IPS-18a (cell line): ENCODE measurements around the gene RASGRF1.

Source experiments
- H3K27ac ChIP-seq: one replicate; pipeline ENCODE4 v1.5.1; 2013; ENCODE audit warnings: low read length
- H3K27me3 ChIP-seq: one replicate; pipeline ENCODE4 v1.6.1; 2013; ENCODE audit warnings: mild to moderate bottlenecking, low read length; ENCODE audit not compliant: control insufficient read depth, insufficient read depth
- H3K36me3 ChIP-seq: one replicate; pipeline ENCODE4 v1.6.1; 2013; ENCODE audit warnings: low read depth, low read length; ENCODE audit not compliant: control insufficient read depth
- H3K4me1 ChIP-seq: one replicate; pipeline ENCODE4 v1.6.1; 2013; ENCODE audit warnings: low read depth, low read length; ENCODE audit not compliant: control insufficient read depth
- H3K4me3 ChIP-seq: one replicate; pipeline ENCODE4 v1.5.1; 2013; ENCODE audit warnings: low read length
- H3K9ac ChIP-seq: one replicate; pipeline ENCODE4 v1.6.1; 2013; ENCODE audit warnings: mild to moderate bottlenecking, low read length, moderate library complexity
- H3K9me3 ChIP-seq: one replicate; pipeline ENCODE4 v1.6.1; 2013; ENCODE audit warnings: low read depth, low read length; ENCODE audit not compliant: control insufficient read depth

Gene RASGRF1

GRCh38 chr15:78991476-78991875, 99.1 kb downstream of the RASGRF1 start:
- peaks cover 6% of the 10 kb centered on the region for H3K4me1 ChIP-seq
- H3K4me3 ChIP-seq: no peak overlapping the region
- no peaks in the 10 kb centered on the region for H3K36me3 ChIP-seq
- H3K9ac ChIP-seq: no peak overlapping the region
- H3K27ac ChIP-seq: no peak overlapping the region
- H3K9me3 ChIP-seq: no peaks in the 10 kb centered on the region
- no peaks in the 10 kb centered on the region for H3K27me3 ChIP-seq

GRCh38 chr15:78990278-78990677, 100.3 kb downstream of the RASGRF1 start:
- no peaks in the 10 kb centered on the region for H3K36me3 ChIP-seq
- H3K4me3 ChIP-seq: no peak overlapping the region
- H3K9ac ChIP-seq: no peak overlapping the region
- H3K9me3 ChIP-seq: no peaks in the 10 kb centered on the region
- H3K27me3 ChIP-seq: no peaks in the 10 kb centered on the region
- peaks cover 6% of the 10 kb centered on the region for H3K4me1 ChIP-seq
- H3K27ac ChIP-seq: no peak overlapping the region

- Histone ChIP-seq H3K9ac (no peak overlapping the region), H3K4me3 (no peak overlapping the region), H3K36me3 (no peaks in the 10 kb centered on the region), H3K27ac (no peak overlapping the region), H3K27me3 (no peaks in the 10 kb centered on the region), H3K4me1 (peaks cover 6% of the 10 kb centered on the region), H3K9me3 (no peaks in the 10 kb centered on the region)
These were observed 100.8 kb downstream of the RASGRF1 start for GRCh38 chr15:78989701-78990240.

- H3K27ac ChIP-seq: no peak overlapping the region
- no peak overlapping the region for H3K9ac ChIP-seq
These were observed 102.1 kb downstream of the RASGRF1 start for GRCh38 chr15:78988361-78988911.

GRCh38 chr15:78987556-78988360, 102.8 kb downstream of the RASGRF1 start:
- Histone ChIP-seq H3K27me3 (no peaks in the 10 kb centered on the region), H3K4me1 (no peaks in the 10 kb centered on the region), H3K9me3 (no peaks in the 10 kb centered on the region), H3K36me3 (no peaks in the 10 kb centered on the region), H3K4me3 (no peak overlapping the region), H3K9ac (no peak overlapping the region), H3K27ac (no peak overlapping the region)

More at GRCh38 chr15:78988361-78988911, 102.1 kb downstream of the RASGRF1 start:
- H3K9me3 ChIP-seq: no peaks in the 10 kb centered on the region
- H3K36me3 ChIP-seq: no peaks in the 10 kb centered on the region
- H3K27me3 ChIP-seq: no peaks in the 10 kb centered on the region
- no peak overlapping the region for H3K4me3 ChIP-seq
- no peaks in the 10 kb centered on the region for H3K4me1 ChIP-seq

- no peaks in the 10 kb centered on the region for H3K36me3 ChIP-seq
- H3K4me1 ChIP-seq: no peaks in the 10 kb centered on the region
- H3K9me3 ChIP-seq: no peaks in the 10 kb centered on the region
- H3K9ac ChIP-seq: no peak overlapping the region
- H3K27me3 ChIP-seq: no peaks in the 10 kb centered on the region
- H3K27ac ChIP-seq: no peak overlapping the region
- no peak overlapping the region for H3K4me3 ChIP-seq
These were observed 104.6 kb downstream of the RASGRF1 start for GRCh38 chr15:78985859-78986475.

GRCh38 chr15:78984041-78984440, 106.5 kb downstream of the RASGRF1 start:
- Histone ChIP-seq H3K4me3 (no peak overlapping the region), H3K9me3 (no peaks in the 10 kb centered on the region), H3K36me3 (no peaks in the 10 kb centered on the region), H3K4me1 (no peaks in the 10 kb centered on the region), H3K27me3 (peaks cover 4% of the 10 kb centered on the region), H3K27ac (no peak overlapping the region), H3K9ac (no peak overlapping the region)

GRCh38 chr15:78983146-78983918, 107.2 kb downstream of the RASGRF1 start:
- Histone ChIP-seq H3K27me3 (peaks cover 9% of the 10 kb centered on the region), H3K9ac (no peak overlapping the region), H3K27ac (no peak overlapping the region), H3K9me3 (no peaks in the 10 kb centered on the region), H3K4me3 (no peak overlapping the region), H3K4me1 (no peaks in the 10 kb centered on the region), H3K36me3 (no peaks in the 10 kb centered on the region)

GRCh38 chr15:78982736-78983135, 107.8 kb downstream of the RASGRF1 start:
- no peaks in the 10 kb centered on the region for H3K9me3 ChIP-seq
- peaks cover 9% of the 10 kb centered on the region for H3K27me3 ChIP-seq
- H3K36me3 ChIP-seq: no peaks in the 10 kb centered on the region
- H3K27ac ChIP-seq: no peak overlapping the region
- H3K4me1 ChIP-seq: no peaks in the 10 kb centered on the region
- no peak overlapping the region for H3K4me3 ChIP-seq
- no peak overlapping the region for H3K9ac ChIP-seq

- no peak overlapping the region for H3K27ac ChIP-seq
These were observed 108.9 kb downstream of the RASGRF1 start for GRCh38 chr15:78981532-78982313.

More at GRCh38 chr15:78981532-78982313, 108.9 kb downstream of the RASGRF1 start:
- H3K4me1 ChIP-seq: no peaks in the 10 kb centered on the region
- no peak overlapping the region for H3K9ac ChIP-seq
- H3K27me3 ChIP-seq: peaks cover 9% of the 10 kb centered on the region
- H3K9me3 ChIP-seq: no peaks in the 10 kb centered on the region
- H3K4me3 ChIP-seq: no peak overlapping the region
- no peaks in the 10 kb centered on the region for H3K36me3 ChIP-seq
